Right lobe of liver (tissue), 4 donors: ENCODE measurements around the gene CLDN5.

Experiments
- CTCF ChIP-seq, 4 donors: fragments of 200-600 bp in 3 of 4; fragments of 450-650 bp in 1 of 4; IDR thresholded peaks; one replicate each; pipeline versions ENCODE4 v1.5.1 to v1.8.0; 2016 to 2022; ENCODE audit warnings: antibody characterized with exemption in 4 of 4, mild to moderate bottlenecking in 2 of 4
- POLR2A ChIP-seq: fragments of 450-650 bp; IDR thresholded peaks from one replicate; pipeline ENCODE4 v1.6.1; 2017; ENCODE audit warnings: antibody characterized with exemption, mild to moderate bottlenecking
- donor health status: DM: no; HTN: no; CAD: no.
- donor health status: DM: no; HTN: no; CAD: no.
- donor health status: DM: no; HTN: yes; CAD: no.

GRCh38 chr22:19522881-19523239 is 1.4 kb downstream of the CLDN5 start:
- TF ChIP-seq CTCF (IDR thresholded peaks at IDR 0.05): no peak
- TF ChIP-seq POLR2A: no peak
